Aorta (tissue), 5 donors: ENCODE data around the gene TRAK1. TPM values are rescaled to one million over a fixed set of nuclear protein-coding genes. Genes with fewer than 3 reads are reported as not detected.
A peak's percentile ranks its signal among the peaks of the same experiment; 100 is the strongest.

Experiments
- ATAC-seq: fragments of 200-7000 bp; cut with Tn5 transposase; one replicate; pipeline ENCODE4 v1.9.1; 2022; ENCODE audit warnings: moderate library complexity; ENCODE audit not compliant: low FRiP score
- DNase-seq, 2 donors: peaks; one replicate each; pipeline ENCODE4 v3.0.0-alpha.2; 2020
- H3K27ac ChIP-seq, 2 donors: one replicate each; pipeline ENCODE4 v1.5.1; 2013; ENCODE audit warnings: low read length in 2 of 2, mild to moderate bottlenecking in 2 of 2, moderate library complexity in 2 of 2, control low read depth in 1 of 2, inconsistent platforms in 1 of 2, low read depth in 1 of 2
- H3K27me3 ChIP-seq, 2 donors: one replicate each; pipeline ENCODE4 v1.6.1; 2013; ENCODE audit warnings: control low read depth in 1 of 2, low read length in 1 of 2, mild to moderate bottlenecking in 1 of 2, moderate library complexity in 1 of 2; ENCODE audit not compliant: insufficient read depth in 2 of 2, control insufficient read depth in 1 of 2
- H3K36me3 ChIP-seq, 2 donors: one replicate each; pipeline ENCODE4 v1.6.1; 2013; ENCODE audit warnings: control low read depth in 1 of 2, low read length in 1 of 2, mild to moderate bottlenecking in 1 of 2; ENCODE audit not compliant: insufficient read depth in 2 of 2, control insufficient read depth in 1 of 2
- H3K4me1 ChIP-seq, 2 donors: one replicate each; pipeline ENCODE4 v1.6.1; 2013; ENCODE audit warnings: low read length in 2 of 2, control low read depth in 1 of 2, mild to moderate bottlenecking in 1 of 2, moderate library complexity in 1 of 2; ENCODE audit not compliant: insufficient read depth in 2 of 2, control insufficient read depth in 1 of 2
- H3K4me3 ChIP-seq, 2 donors: one replicate each; pipeline ENCODE4 v1.5.1; 2013; ENCODE audit warnings: low read length in 2 of 2, control low read depth in 1 of 2, mild to moderate bottlenecking in 1 of 2
- H3K9me3 ChIP-seq: one replicate; pipeline ENCODE4 v1.6.1; 2013; ENCODE audit warnings: mild to moderate bottlenecking, low read length; ENCODE audit not compliant: control insufficient read depth
- WGBS, 2 donors: extraction: QIAGEN DNeasy Blood & Tissue Kit; methylation state at CpG; one replicate each; pipeline ENCODE4 v1.1.7; 2013; 5-methylcytosine and 5-hydroxymethylcytosine counted together
- intact Hi-C, 2 donors: fragments of 100-400 bp; cut with DNase I; formaldehyde crosslinking; loops; one replicate each; pipeline versions ENCODE4 v1.14.2 to v1.15.0; 2022
- polyA plus RNA-seq, 2 donors: library from polyadenylated mRNA; stranded (reverse); fragments of 200-250 nt; gene quantifications; one replicate each; pipeline ENCODE4 v1.2.3, GENCODE V29; 2013
- total RNA-seq, 2 donors: library from RNA; stranded (reverse); fragmentation: NEBNext Ultra II Directional; extraction: Animal tissue kit (Norgen Biotek cat#: 25700); gene quantifications; one replicate each; pipeline ENCODE4 v1.2.1, GENCODE V29; 2021
- donor health status: healthy with polysubstance abuse.
- donor health status: Bipolar disorder and iron deficiency.
- donor health status: DM: no; HTN: no; CAD: no.
- donor health status: DM: no; HTN: no; CAD: no.
- donor health status: DM: yes; HTN: yes; CAD: no.

TRAK1 gene
- total and polyA plus RNA-seq, 4 donors, result 15.7 to 37.7 (median 24.9) TPM

DNA sequence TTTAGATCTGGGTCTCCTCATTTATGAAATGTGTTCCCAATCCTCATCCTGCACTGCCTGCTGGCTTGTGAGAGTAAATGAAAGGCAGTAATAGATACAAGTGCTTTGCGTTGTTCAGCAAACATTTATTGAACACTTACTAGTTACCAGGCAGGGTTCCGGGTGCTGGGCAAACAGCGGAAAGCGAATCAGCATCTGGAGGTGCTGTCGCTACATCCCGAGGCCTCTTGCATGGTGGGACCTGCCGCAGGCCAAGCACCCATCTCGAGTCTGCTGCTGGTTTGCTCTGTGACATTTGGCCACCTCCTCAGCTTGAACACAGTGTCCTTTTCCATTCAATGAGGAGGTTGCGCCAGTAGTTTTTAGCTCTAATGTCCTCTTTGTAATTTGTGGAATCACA is 24.8 kb downstream of the TRAK1 start:
- no peaks in the 10 kb centered on the region for H3K36me3 ChIP-seq
- H3K4me1 ChIP-seq, result no peaks in the 10 kb centered on the region
- no peaks in the 10 kb centered on the region for H3K9me3 ChIP-seq
- H3K27me3 ChIP-seq, result no peaks in the 10 kb centered on the region
- no peak overlapping the region for H3K27ac ChIP-seq
- intact Hi-C loops, result loop anchor here (2.0 to 5.0 kb wide), 2 partner anchors 71 to 75 kb away; no protein-coding TSS in a partner anchor
- 93 to 94% methylated on average over 9 of the region's 9 CpGs for WGBS, 2 donors
- no peak for ATAC-seq
- H3K4me3 ChIP-seq, result no peak overlapping the region
- no peak for DNase-seq

DNA sequence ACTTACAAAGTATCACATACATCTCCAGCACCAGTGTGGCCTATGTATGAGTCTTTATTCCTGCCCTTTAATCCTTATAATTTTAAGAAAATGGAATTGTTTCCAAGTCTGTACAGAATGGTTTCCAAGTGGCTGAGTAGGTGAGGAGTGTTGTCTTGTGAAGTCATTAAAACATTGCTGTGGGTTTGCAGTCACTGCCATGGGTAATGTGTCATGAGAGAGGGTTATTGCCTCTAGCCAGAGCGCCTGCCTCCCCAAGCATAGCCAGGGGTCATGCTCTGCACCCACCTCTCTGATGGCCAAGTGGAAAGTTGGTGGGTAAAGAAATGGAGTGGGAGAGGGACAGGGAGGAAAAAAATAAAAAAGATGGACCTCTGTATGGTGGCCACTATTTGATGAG is 25.3 kb downstream of the TRAK1 start:
- ATAC-seq, result no peak
- H3K4me1 ChIP-seq, result no peaks in the 10 kb centered on the region
- no peak for DNase-seq
- intact Hi-C loops, result loop anchor here (2.0 to 5.0 kb wide), 2 partner anchors 71 to 74 kb away; no protein-coding TSS in a partner anchor
- no peaks in the 10 kb centered on the region for H3K36me3 ChIP-seq
- H3K4me3 ChIP-seq, result no peak overlapping the region
- H3K9me3 ChIP-seq, result no peaks in the 10 kb centered on the region
- H3K27ac ChIP-seq, result no peak overlapping the region
- no peaks in the 10 kb centered on the region for H3K27me3 ChIP-seq
- WGBS, 2 donors, result 96 to 100% methylated on average over 1 of the region's 1 CpG

DNA sequence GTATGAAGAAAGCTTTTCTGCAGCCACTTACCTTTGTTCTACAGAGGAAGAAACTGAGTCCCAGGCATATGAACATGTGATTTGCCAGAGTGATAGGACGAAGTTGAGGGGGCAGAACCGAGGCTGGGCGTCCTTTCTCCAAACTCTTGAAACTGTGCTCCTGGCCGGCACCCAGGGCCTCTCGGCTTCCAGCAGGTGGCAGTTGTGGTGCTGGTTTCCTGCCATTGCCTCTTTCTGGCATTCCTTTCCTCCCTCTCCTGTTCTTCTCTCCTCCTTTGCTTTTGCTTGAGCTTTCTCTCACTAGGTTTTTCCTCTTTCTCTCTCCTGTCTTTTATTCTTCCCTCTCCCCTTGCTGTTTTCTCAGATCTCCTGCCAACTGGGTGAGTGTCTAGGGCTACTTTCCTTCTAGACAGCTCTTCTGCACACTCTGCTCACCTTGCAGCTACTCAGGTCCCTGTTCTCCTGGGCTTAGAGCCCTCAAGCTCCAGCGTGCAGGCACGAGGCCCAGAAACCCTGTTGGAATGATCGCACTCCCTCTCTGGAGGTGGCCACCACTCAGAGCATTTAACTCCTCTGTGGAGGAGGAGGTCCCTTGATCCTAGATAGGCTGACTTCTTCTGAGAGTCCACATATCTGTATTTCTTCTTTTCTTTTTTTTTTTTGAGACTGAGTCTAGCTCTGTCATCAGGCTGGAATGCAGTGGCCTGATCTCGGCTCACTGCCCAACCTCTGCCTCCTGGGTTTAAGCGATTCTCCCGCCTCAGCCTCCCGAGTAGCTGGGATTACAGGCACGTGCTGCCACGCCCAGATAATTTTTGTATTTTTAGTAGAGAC is 26.2 kb downstream of the TRAK1 start:
- no peaks in the 10 kb centered on the region for H3K9me3 ChIP-seq
- no peaks in the 10 kb centered on the region for H3K27me3 ChIP-seq
- DNase-seq (peak; percentile 78 to 86), ATAC-seq (peak; percentile 43)
- no peak overlapping the region for H3K4me3 ChIP-seq
- H3K27ac ChIP-seq, result peak overlapping the region in 1 of 2 donors; percentile 38
- 6 to 8% methylated on average over 14 of the region's 14 CpGs for WGBS, 2 donors
- H3K36me3 ChIP-seq, result no peaks in the 10 kb centered on the region
- intact Hi-C loops, result loop anchor here (2.0 to 5.0 kb wide), 2 partner anchors 70 to 73 kb away; no protein-coding TSS in a partner anchor
- no peaks in the 10 kb centered on the region for H3K4me1 ChIP-seq

DNA sequence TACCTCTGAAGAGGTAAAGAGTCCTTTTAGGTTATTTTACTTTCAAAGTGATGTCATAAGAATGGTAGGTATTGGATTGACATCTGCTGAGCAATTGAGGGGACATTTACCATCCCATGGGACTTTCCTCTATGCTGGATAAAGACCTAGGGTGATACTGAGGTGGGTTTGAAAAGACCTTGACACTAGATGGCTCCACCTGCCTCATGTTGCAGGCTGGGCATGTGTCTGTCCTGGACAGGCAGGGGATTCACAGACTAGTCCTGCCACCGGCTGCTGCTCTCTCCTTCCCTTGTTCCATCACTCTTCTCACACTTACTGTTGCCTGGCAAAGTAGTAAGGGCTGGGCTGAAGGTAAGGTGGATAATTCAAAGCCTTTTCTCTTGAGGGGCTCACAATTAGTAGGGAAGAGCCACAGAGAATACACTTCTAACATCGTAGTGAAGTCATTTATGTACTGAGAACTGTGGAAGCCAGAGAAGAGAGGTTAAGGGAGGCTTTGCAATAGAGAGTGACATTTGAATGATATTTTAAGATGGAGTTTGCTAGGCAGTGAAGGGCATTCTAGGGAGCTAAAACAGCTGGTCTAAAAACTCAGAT is 27.7 kb downstream of the TRAK1 start:
- ATAC-seq (no peak), DNase-seq (no peak)
- WGBS, 2 donors, result 74 to 78% methylated on average over 2 of the region's 2 CpGs
- Histone ChIP-seq H3K36me3 (no peaks in the 10 kb centered on the region), H3K27me3 (no peaks in the 10 kb centered on the region), H3K4me3 (no peak overlapping the region), H3K4me1 (no peaks in the 10 kb centered on the region), H3K27ac (no peak overlapping the region), H3K9me3 (no peaks in the 10 kb centered on the region)
- intact Hi-C loops, result loop anchor here in 1 of 2 donors (5.0 kb wide), 1 partner anchor 68 kb away; no protein-coding TSS in a partner anchor

DNA sequence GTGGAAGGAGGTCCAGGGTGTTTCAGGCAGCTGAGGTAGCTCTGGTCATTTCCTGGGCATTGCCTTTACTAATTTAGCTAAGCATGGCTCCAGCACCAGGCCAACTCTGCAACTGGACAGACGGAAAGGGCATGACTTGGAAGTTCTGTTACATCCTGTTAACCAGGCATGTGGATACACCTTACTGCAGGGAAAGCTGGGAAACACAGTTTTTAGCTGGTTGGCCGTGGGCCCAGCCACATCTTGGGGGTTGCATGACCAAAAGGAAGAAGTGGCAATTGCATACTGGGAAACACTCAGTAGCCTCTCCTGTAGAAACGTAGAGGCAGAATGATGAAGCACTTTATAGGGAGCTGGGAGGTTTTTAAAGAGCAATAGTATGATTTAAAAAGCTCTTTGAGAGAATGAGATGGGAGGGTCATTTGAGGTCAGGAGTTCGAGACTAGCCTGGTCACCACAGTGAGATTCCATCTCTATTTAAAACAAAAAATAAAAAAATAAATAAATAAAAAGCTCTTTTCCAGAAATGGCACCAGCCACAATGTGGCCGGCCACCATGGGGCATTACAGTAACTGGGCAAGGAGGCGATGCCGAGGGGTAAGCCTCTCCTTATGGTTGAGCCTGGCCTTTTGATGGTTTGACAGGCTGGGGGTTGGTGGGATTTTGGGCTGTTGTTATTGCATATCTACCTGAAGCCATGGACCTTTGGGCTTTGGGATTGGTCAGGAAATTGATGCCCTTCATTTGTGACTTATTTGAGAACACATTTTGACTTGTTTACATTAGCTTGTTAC is 28.6 kb downstream of the TRAK1 start:
- no peaks in the 10 kb centered on the region for H3K27me3 ChIP-seq
- no peak overlapping the region for H3K27ac ChIP-seq
- 71 to 72% methylated on average over 7 of the region's 7 CpGs for whole genome bisulfite sequencing, 2 donors
- no peaks in the 10 kb centered on the region for H3K4me1 ChIP-seq
- H3K9me3 ChIP-seq, result no peaks in the 10 kb centered on the region
- no peak for ATAC-seq
- peak in 1 of 2 donors; percentile 61 for DNase-seq
- H3K4me3 ChIP-seq, result no peak overlapping the region
- H3K36me3 ChIP-seq, result no peaks in the 10 kb centered on the region
- intact Hi-C loops, result loop anchor here (5.0 kb wide), 2 partner anchors 58 to 68 kb away; no protein-coding TSS in a partner anchor

DNA sequence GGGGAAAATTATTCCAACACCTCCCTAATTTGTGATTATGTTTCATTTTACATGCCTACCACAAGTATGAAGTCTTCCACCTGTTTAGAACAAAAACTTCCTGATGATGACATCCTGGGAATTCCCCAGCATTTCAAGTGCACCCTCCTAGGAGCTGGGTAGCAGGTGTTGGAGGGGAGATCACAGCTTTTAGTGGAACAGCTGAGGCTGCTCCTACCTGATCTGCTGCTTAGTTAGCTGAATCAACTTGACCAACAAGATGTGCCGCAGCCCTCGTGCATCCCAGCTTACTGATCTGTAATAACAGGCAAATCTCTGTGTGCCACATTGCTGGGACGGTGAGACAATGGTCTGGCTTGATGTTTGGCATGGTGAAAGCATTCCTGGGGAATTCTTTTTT is 29.7 kb downstream of the TRAK1 start:
- H3K27ac ChIP-seq, result no peak overlapping the region
- ATAC-seq (no peak), DNase-seq (no peak)
- intact Hi-C loops, result loop anchor here in 1 of 2 donors (5.0 kb wide), 1 partner anchor 56 kb away; no protein-coding TSS in a partner anchor
- H3K4me3 ChIP-seq, result no peak overlapping the region
- no peaks in the 10 kb centered on the region for H3K36me3 ChIP-seq
- H3K27me3 ChIP-seq, result no peaks in the 10 kb centered on the region
- whole genome bisulfite sequencing, 2 donors, result 48 to 49% methylated on average over 3 of the region's 3 CpGs
- no peaks in the 10 kb centered on the region for H3K9me3 ChIP-seq
- H3K4me1 ChIP-seq, result no peaks in the 10 kb centered on the region

DNA sequence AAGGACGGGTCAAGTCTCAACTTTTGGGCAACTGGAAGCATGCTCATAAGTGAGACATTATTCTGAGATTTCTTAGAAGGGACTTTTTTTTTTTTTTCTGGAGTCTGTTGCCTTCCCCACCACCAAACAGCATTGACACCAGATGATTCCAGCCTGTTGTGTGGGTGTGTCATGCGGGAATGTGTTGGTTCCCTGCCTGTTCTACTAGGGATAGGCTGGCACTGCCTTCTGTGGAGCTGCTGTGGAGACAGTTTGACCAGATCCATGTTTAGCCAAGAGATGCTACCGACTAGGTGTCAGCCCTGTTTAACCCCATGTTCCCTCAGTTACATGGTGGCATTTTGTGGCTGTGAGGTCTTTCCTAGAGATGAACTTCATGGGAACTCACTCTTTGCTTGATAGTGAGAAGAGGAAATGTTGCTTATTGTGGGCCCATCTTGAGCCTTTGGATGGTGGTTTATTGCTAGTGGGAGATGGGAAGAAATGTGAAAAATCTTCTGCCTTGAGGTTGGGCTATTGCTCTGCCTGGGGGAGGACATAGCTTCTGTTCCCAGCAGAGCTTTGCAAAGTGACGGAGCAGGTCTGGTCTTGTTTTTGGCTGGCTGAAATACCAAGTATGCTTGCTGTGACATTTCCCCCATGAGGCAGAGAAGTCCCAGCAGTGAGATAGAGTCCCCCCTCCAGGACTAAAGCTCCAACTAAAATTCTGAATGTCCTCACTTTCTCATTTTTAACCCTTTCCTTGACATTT is 31.3 kb downstream of the TRAK1 start:
- DNase-seq (no peak), ATAC-seq (no peak)
- H3K36me3 ChIP-seq, result peaks cover 0 to 2% of the 10 kb centered on the region in 2 donors
- H3K9me3 ChIP-seq, result no peaks in the 10 kb centered on the region
- H3K27me3 ChIP-seq, result no peaks in the 10 kb centered on the region
- H3K4me3 ChIP-seq, result no peak overlapping the region
- H3K27ac ChIP-seq, result peak overlapping the region in 1 of 2 donors; percentile 10
- intact Hi-C loops, result loop anchor here in 1 of 2 donors (5.0 kb wide), 1 partner anchor 55 kb away; no protein-coding TSS in a partner anchor
- H3K4me1 ChIP-seq, result no peaks in the 10 kb centered on the region
- WGBS, 2 donors, result 67 to 74% methylated on average over 4 of the region's 4 CpGs
